IMR-90 (cell line): Measurements from ENCODE around the gene ZSCAN16. TPM values are rescaled to one million over a fixed set of nuclear protein-coding genes. Genes with fewer than 3 reads are reported as not detected.
A peak's percentile ranks its signal among the peaks of the same experiment; 100 is the strongest.

Source experiments
- ATAC-seq: fragments of 200-7000 bp; cut with Tn5 transposase; 2 replicates; pipeline ENCODE4 v1.9.1; 2020; ENCODE audit warnings: low read depth, mild to moderate bottlenecking, moderate library complexity
- BruUV-seq: library from RNA; stranded (reverse); fragments of 400-500 nt; replicated peaks from 2 replicates; lab custom pipeline; 2021; lab: Mats Ljungman, UMichigan
- CTCF ChIA-PET: fragments of 300-600 bp; formaldehyde crosslinking; extraction: SDS; loops from one replicate; lab custom pipeline; 2021; ENCODE audit warnings: antibody characterized with exemption; lab: Yijun Ruan, JAX
- POLR2A ChIA-PET: fragments of 300-600 bp; sonication (Branson Sonifier 250); formaldehyde crosslinking; loops from one replicate; lab custom pipeline; 2022; ENCODE audit warnings: antibody characterized with exemption; ENCODE audit not compliant: unreplicated experiment; lab: Charles Lee
- DNase-seq: peaks from one replicate; pipeline ENCODE4 v3.0.0; 2013
- H2AFZ ChIP-seq: replicated peaks from 2 replicates; pipeline ENCODE3; 2013; ENCODE audit warnings: low read length, mild to moderate bottlenecking; ENCODE audit not compliant: poor library complexity
- H2AK5ac ChIP-seq: 2 replicates; pipeline ENCODE4 v1.6.1; 2013; ENCODE audit warnings: low read depth, low read length, inconsistent platforms
- H2AK9ac ChIP-seq: replicated peaks from 2 replicates; pipeline ENCODE3; 2013; ENCODE audit warnings: mild to moderate bottlenecking, low read depth, low read length, moderate library complexity; ENCODE audit not compliant: poor library complexity
- H2BK120ac ChIP-seq: 2 replicates; pipeline ENCODE4 v1.6.1; 2013; ENCODE audit warnings: low read depth, low read length, inconsistent platforms
- H2BK15ac ChIP-seq: 3 replicates; pipeline ENCODE4 v1.6.1; 2013; ENCODE audit warnings: low read depth, low read length, inconsistent platforms
- H2BK20ac ChIP-seq: 2 replicates; pipeline ENCODE4 v1.6.1; 2013; ENCODE audit warnings: low read depth, mild to moderate bottlenecking, inconsistent platforms, low read length, moderate library complexity
- H2BK5ac ChIP-seq: 2 replicates; pipeline ENCODE4 v1.6.1; 2013; ENCODE audit warnings: mild to moderate bottlenecking, low read depth, low read length, inconsistent platforms; ENCODE audit not compliant: poor library complexity, severe bottlenecking
- H3K14ac ChIP-seq: replicated peaks from 2 replicates; pipeline ENCODE4 v1.6.1; 2013; ENCODE audit warnings: low read depth, low read length, inconsistent platforms
- H3K18ac ChIP-seq: 2 replicates; pipeline ENCODE4 v1.6.1; 2013; ENCODE audit warnings: low read depth, low read length, control low read depth
- H3K23ac ChIP-seq: 2 replicates; pipeline ENCODE4 v1.6.1; 2013; ENCODE audit warnings: low read depth, low read length, inconsistent platforms
- H3K27ac ChIP-seq: 2 replicates; pipeline ENCODE4 v1.5.1; 2013; ENCODE audit warnings: mild to moderate bottlenecking, control low read depth, low read length; ENCODE audit not compliant: insufficient read depth
- H3K27me3 ChIP-seq: 2 replicates; pipeline ENCODE4 v1.6.1; 2013; ENCODE audit warnings: low read length; ENCODE audit not compliant: control insufficient read depth, insufficient read depth
- H3K36me3 ChIP-seq: 2 replicates; pipeline ENCODE4 v1.6.1; 2013; ENCODE audit warnings: low read length, mixed read lengths; ENCODE audit not compliant: control insufficient read depth, insufficient read depth
- H3K4ac ChIP-seq: 2 replicates; pipeline ENCODE4 v1.6.1; 2013; ENCODE audit warnings: low read depth, low read length, inconsistent platforms
- H3K4me1 ChIP-seq: 2 replicates; pipeline ENCODE4 v1.6.1; 2013; ENCODE audit warnings: low read length, mixed read lengths; ENCODE audit not compliant: control insufficient read depth, insufficient read depth
- H3K4me2 ChIP-seq: 2 replicates; pipeline ENCODE4 v1.6.1; 2013; ENCODE audit warnings: low read depth, mild to moderate bottlenecking, control low read depth, low read length, moderate library complexity
- H3K4me3 ChIP-seq: 2 replicates; pipeline ENCODE4 v1.5.1; 2013; ENCODE audit warnings: low read depth, mild to moderate bottlenecking, control low read depth, low read length, moderate library complexity; ENCODE audit not compliant: insufficient read depth
- H3K56ac ChIP-seq: 2 replicates; pipeline ENCODE4 v1.6.1; 2013; ENCODE audit warnings: low read length, inconsistent platforms; ENCODE audit not compliant: insufficient read depth; ENCODE audit errors: extremely low read depth
- H3K79me1 ChIP-seq, 2 experiments: 2 replicates each; pipeline ENCODE4 v1.6.1; 2013; ENCODE audit warnings: low read length in 2 of 2, inconsistent platforms in 1 of 2, low read depth in 1 of 2
- H3K9ac ChIP-seq: 2 replicates; pipeline ENCODE4 v1.6.1; 2013; ENCODE audit warnings: low read depth, low read length, control low read depth
- H3K9me1 ChIP-seq: 2 replicates; pipeline ENCODE4 v1.6.1; 2013; ENCODE audit warnings: low read length, inconsistent platforms; ENCODE audit not compliant: insufficient read depth
- H3K9me3 ChIP-seq: 2 replicates; pipeline ENCODE4 v1.6.1; 2013; ENCODE audit warnings: low read length; ENCODE audit not compliant: control insufficient read depth, insufficient read depth
- H4K20me1 ChIP-seq: 2 replicates; pipeline ENCODE4 v1.6.1; 2013; ENCODE audit warnings: low read length, inconsistent platforms; ENCODE audit not compliant: insufficient read depth
- H4K5ac ChIP-seq: 2 replicates; pipeline ENCODE4 v1.6.1; 2013; ENCODE audit warnings: mild to moderate bottlenecking, low read depth, low read length, control low read depth
- H4K8ac ChIP-seq, 2 experiments: 2 replicates each; pipeline ENCODE4 v1.6.1; 2013; ENCODE audit warnings: low read depth in 2 of 2, low read length in 2 of 2, control low read depth in 1 of 2, inconsistent platforms in 1 of 2
- H4K91ac ChIP-seq: 2 replicates; pipeline ENCODE4 v1.6.1; 2013; ENCODE audit warnings: low read depth, low read length, inconsistent platforms; ENCODE audit not compliant: insufficient read depth
- BHLHE40 ChIP-seq: fragments of 150-350 bp; IDR thresholded peaks from 2 replicates; pipeline ENCODE4 v1.6.1; 2016; ENCODE audit warnings: mild to moderate bottlenecking, low read depth, low read length
- CHD1 ChIP-seq: IDR thresholded peaks from 2 replicates; pipeline ENCODE4 v1.6.1; 2012; ENCODE audit warnings: low read depth, low read length, improper control_type of control experiment
- ELK1 ChIP-seq: fragments of 150-350 bp; IDR thresholded peaks from 2 replicates; pipeline ENCODE4 v1.6.1; 2016; ENCODE audit warnings: low read depth, mild to moderate bottlenecking, low read length, moderate library complexity, borderline replicate concordance
- FOS ChIP-seq: fragments of 150-350 bp; IDR thresholded peaks from 2 replicates; pipeline ENCODE4 v1.6.1; 2016; ENCODE audit warnings: low read depth, low read length
- MAFK ChIP-seq: IDR thresholded peaks from 2 replicates; pipeline ENCODE4 v1.6.1; 2012; ENCODE audit warnings: low read depth, low read length, improper control_type of control experiment
- NFE2L2 ChIP-seq: fragments of 150-350 bp; IDR thresholded peaks from 2 replicates; pipeline ENCODE4 v1.6.1; 2016; ENCODE audit warnings: low read depth, mild to moderate bottlenecking, low read length
- POLR2A ChIP-seq: IDR thresholded peaks from 2 replicates; pipeline ENCODE4 v1.6.1; 2012; ENCODE audit warnings: mild to moderate bottlenecking, low read depth, low read length
- RCOR1 ChIP-seq: IDR thresholded peaks from 2 replicates; pipeline ENCODE4 v1.6.1; 2012; ENCODE audit warnings: mild to moderate bottlenecking, low read length, improper control_type of control experiment; ENCODE audit not compliant: insufficient replicate concordance
- SMC3 ChIP-seq: fragments of 150-350 bp; IDR thresholded peaks from 2 replicates; pipeline ENCODE4 v1.6.1; 2016; ENCODE audit warnings: low read depth, mild to moderate bottlenecking, antibody characterized with exemption, low read length, moderate library complexity
- WGBS, 2 experiments: methylation state at CpG; one replicate each; pipeline versions ENCODE4 v1.1.5 to v1.1.7; 2013; ENCODE audit warnings: missing lambda C conversion rate in 2 of 2; ENCODE audit not compliant: insufficient read length in 1 of 2; ENCODE audit errors: extremely low coverage in 2 of 2; 5-methylcytosine and 5-hydroxymethylcytosine counted together
- dilution Hi-C: fragments of 300-500 bp; cut with HindIII; formaldehyde crosslinking; loops from one replicate; pipeline ENCODE4 v1.14.3; 2018; ENCODE audit warnings: low sequenced_read_pairs; ENCODE audit not compliant: unreplicated experiment
- in situ Hi-C: fragments of 300-500 bp; cut with MboI; formaldehyde crosslinking; loops from 3 replicates; pipeline ENCODE4 v1.14.3; 2019; ENCODE audit warnings: low sequenced_read_pairs, inconsistent platforms, mixed read lengths
- intact Hi-C: fragments of 100-400 bp; cut with micrococcal nuclease; formaldehyde crosslinking; loops from 2 replicates; pipeline ENCODE4 v1.10.0; 2022
- polyA plus RNA-seq, 3 experiments: library from polyadenylated mRNA; depleted of rRNA; stranded (reverse); fragments of >200 nt; gene quantifications; 2 replicates each; pipeline ENCODE4 v1.2.3, GENCODE V29; 2012; ENCODE audit warnings: low replicate concordance in 1 of 3
- total RNA-seq: library from RNA; depleted of rRNA; stranded (reverse); fragments of >200 nt; gene quantifications from 2 replicates; pipeline ENCODE4 v1.2.3, GENCODE V29; 2012

The ZSCAN16 gene
- total and polyA plus RNA-seq, 2 of the 4 experiments (the other 2 are of a cell fraction) = 1.8 to 3.0 TPM

GRCh38 chr6:28161410-28162079 lies 37.1 kb downstream of the ZSCAN16 start:
- H3K9me1 ChIP-seq = no peaks in the 10 kb centered on the region
- H2BK120ac ChIP-seq = peak overlapping the region; percentile 53
- no peaks in the 10 kb centered on the region for H4K20me1 ChIP-seq
- intact Hi-C loops = loop anchor here (5.0 kb wide), 1 partner anchor 46 kb away; no protein-coding TSS in a partner anchor
- ATAC-seq = peak; percentile 95
- H3K27ac ChIP-seq = peak overlapping the region; percentile 22
- peaks cover 2% of the 10 kb centered on the region; the same call in 1 of the 2 replicates for H3K36me3 ChIP-seq
- dilution Hi-C loops = no loop called here
- peaks cover 0 to 6% of the 10 kb centered on the region in 2 experiments; a peak in 1 of 4 replicates for H3K79me1 ChIP-seq
- H3K14ac ChIP-seq = peak overlapping the region; percentile 99
- no peaks in the 10 kb centered on the region for H3K9me3 ChIP-seq
- H3K18ac ChIP-seq = no peak overlapping the region
- no peak overlapping the region for H2BK15ac ChIP-seq
- peak overlapping the region; percentile 71; the same call in 1 of the 2 replicates for H4K91ac ChIP-seq
- WGBS, 2 experiments = 3% methylated on average over 16 of the region's 32 CpGs; no CpG with 5 or more reads in 1 of the 2 experiments
- peak overlapping the region; percentile 61 to 96 for H4K8ac ChIP-seq
- no TSS peak for BruUV-seq
- POLR2A ChIA-PET = no interaction called here
- H3K56ac ChIP-seq = peak overlapping the region; percentile 33; the same call in 1 of the 2 replicates
- H2AK9ac ChIP-seq = peak overlapping the region; percentile 79
- H2BK5ac ChIP-seq = peak overlapping the region; percentile 10
- CTCF ChIA-PET = no interaction called here
- peak overlapping the region; percentile 92 for H3K4ac ChIP-seq
- H3K4me2 ChIP-seq = peak overlapping the region; percentile 86
- peak overlapping the region; percentile 94 for H2AFZ ChIP-seq
- no peaks in the 10 kb centered on the region for H3K4me1 ChIP-seq
- peak overlapping the region; percentile 76; the same call in 1 of the 2 replicates for H3K23ac ChIP-seq
- H3K9ac ChIP-seq = peak overlapping the region; percentile 43
- no peaks in the 10 kb centered on the region for H3K27me3 ChIP-seq
- DNase-seq = peak; percentile 68
- H2AK5ac ChIP-seq = no peak overlapping the region
- H4K5ac ChIP-seq = peak overlapping the region; percentile 66
- in situ Hi-C loops = no loop called here
- no peak overlapping the region for H2BK20ac ChIP-seq
- peak overlapping the region; percentile 43 for H3K4me3 ChIP-seq
- peak; percentile 37; the same call in 1 of the 2 replicates for TF ChIP-seq POLR2A
- TF ChIP-seq NFE2L2 = no peak
- TF ChIP-seq CHD1 = no peak
- TF ChIP-seq BHLHE40 = no peak
- TF ChIP-seq RCOR1 = no peak
- peak; percentile 49; the same call in 1 of the 2 replicates for TF ChIP-seq ELK1
- TF ChIP-seq MAFK = no peak
- no peak for TF ChIP-seq FOS
- no peak for TF ChIP-seq SMC3
